Measurements from ENCODE around the gene FCRLA. TPM values are rescaled to one million over a fixed set of nuclear protein-coding genes. Genes with fewer than 3 reads are reported as not detected.

The FCRLA gene
- total RNA-seq, 1 experiment from 2014 or later: 0.15 TPM

- no peak overlapping the region for H3K4me3 Mint-ChIP-seq
- CTCF ChIA-PET: no interaction called here
- H3K36me3 Mint-ChIP-seq: no peaks in the 10 kb centered on the region
- H3K27ac Mint-ChIP-seq: no peak overlapping the region
- POLR2A ChIA-PET: no interaction called here
- H3K27me3 Mint-ChIP-seq (ENCODE audit: low read depth): peaks cover 52% of the 10 kb centered on the region
- DNase-seq (ENCODE audit: low spot score) (no peak), ATAC-seq (no peak)
- peaks cover 9% of the 10 kb centered on the region; the same call in 1 of the 2 replicates for H3K4me1 Mint-ChIP-seq
- H3K9me3 Mint-ChIP-seq: no peaks in the 10 kb centered on the region
- TF ChIP-seq CBFB (CRISPR knock-in tag; IDR thresholded peaks at IDR 0.05; ENCODE audit: low read depth) (no peak), KAT7 (CRISPR knock-in tag; IDR thresholded peaks at IDR 0.05; ENCODE audit: borderline replicate concordance) (no peak), ZNF232 (CRISPR knock-in tag; IDR thresholded peaks at IDR 0.05) (no peak), NR2C2 (CRISPR knock-in tag; IDR thresholded peaks at IDR 0.05) (no peak), OVOL2 (CRISPR knock-in tag; IDR thresholded peaks at IDR 0.05; ENCODE audit: borderline replicate concordance) (no peak), MYBL2 (CRISPR knock-in tag; IDR thresholded peaks at IDR 0.05) (no peak), SMAD4 (CRISPR knock-in tag; IDR thresholded peaks at IDR 0.05) (no peak), ZNF121 (CRISPR knock-in tag; IDR thresholded peaks at IDR 0.05) (no peak), ZNF396 (CRISPR knock-in tag; IDR thresholded peaks at IDR 0.05; ENCODE audit: borderline replicate concordance) (no peak), SP1 (CRISPR knock-in tag; conservative IDR thresholded peaks at IDR 0.05) (no peak), ATF3 (CRISPR knock-in tag; conservative IDR thresholded peaks at IDR 0.05) (no peak), NR3C1 (CRISPR knock-in tag; conservative IDR thresholded peaks at IDR 0.05; ENCODE audit: low read depth) (no peak), IRF2 (CRISPR knock-in tag; IDR thresholded peaks at IDR 0.05; ENCODE audit: borderline replicate concordance, low read depth) (no peak), ZNF263 (CRISPR knock-in tag; IDR thresholded peaks at IDR 0.05; ENCODE audit: low read depth) (no peak), SMAD3 (CRISPR knock-in tag; IDR thresholded peaks at IDR 0.05; ENCODE audit: borderline replicate concordance) (no peak), NFYB (CRISPR knock-in tag; conservative IDR thresholded peaks at IDR 0.05; ENCODE audit: low read depth) (no peak), TEAD1 (CRISPR knock-in tag; IDR thresholded peaks at IDR 0.05) (no peak), ELF4 (CRISPR knock-in tag; IDR thresholded peaks at IDR 0.05; ENCODE audit: low read depth) (no peak)
- TF ChIP-seq, protein P1, sequence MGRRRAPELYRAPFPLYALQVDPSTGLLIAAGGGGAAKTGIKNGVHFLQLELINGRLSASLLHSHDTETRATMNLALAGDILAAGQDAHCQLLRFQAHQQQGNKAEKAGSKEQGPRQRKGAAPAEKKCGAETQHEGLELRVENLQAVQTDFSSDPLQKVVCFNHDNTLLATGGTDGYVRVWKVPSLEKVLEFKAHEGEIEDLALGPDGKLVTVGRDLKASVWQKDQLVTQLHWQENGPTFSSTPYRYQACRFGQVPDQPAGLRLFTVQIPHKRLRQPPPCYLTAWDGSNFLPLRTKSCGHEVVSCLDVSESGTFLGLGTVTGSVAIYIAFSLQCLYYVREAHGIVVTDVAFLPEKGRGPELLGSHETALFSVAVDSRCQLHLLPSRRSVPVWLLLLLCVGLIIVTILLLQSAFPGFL (CRISPR knock-in tag; IDR thresholded peaks at IDR 0.05; ENCODE audit: borderline replicate concordance): no peak
- TF ChIP-seq, protein P2, sequence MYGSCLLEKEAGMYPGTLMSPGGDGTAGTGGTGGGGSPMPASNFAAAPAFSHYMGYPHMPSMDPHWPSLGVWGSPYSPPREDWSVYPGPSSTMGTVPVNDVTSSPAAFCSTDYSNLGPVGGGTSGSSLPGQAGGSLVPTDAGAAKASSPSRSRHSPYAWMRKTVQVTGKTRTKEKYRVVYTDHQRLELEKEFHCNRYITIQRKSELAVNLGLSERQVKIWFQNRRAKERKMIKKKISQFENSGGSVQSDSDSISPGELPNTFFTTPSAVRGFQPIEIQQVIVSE (CRISPR knock-in tag; IDR thresholded peaks at IDR 0.05; ENCODE audit: borderline replicate concordance): no peak
Measured at GRCh38 chr1:161721738-161722343, 14.8 kb downstream of the FCRLA start.

DNA sequence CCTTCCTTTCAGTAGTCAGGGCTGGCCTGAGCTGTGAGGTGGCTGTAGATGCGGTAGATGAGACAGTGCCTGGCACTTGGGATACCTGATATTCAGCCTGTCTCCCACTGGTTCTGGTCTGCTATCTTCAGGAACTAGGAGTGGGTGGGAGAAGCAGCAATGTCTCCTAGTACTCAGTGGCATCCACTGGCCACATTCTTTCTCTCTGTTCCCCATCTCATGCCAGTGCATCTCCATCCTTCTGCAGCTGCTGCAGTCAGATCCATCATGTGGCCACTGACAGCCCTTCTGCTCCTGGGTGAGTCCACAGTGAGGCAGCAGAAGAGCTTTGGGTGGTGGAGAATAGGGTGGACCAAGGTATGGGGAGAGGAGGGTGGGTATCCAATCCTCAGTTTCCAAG is 15.4 kb downstream of the FCRLA start:
- Mint-ChIP-seq H3K4me1 (peaks cover 9% of the 10 kb centered on the region; the same call in 1 of the 2 replicates), H3K9me3 (no peaks in the 10 kb centered on the region), H3K36me3 (no peaks in the 10 kb centered on the region), H3K4me3 (no peak overlapping the region), H3K27me3 (ENCODE audit: low read depth) (peaks cover 52% of the 10 kb centered on the region), H3K27ac (no peak overlapping the region)
- no peak for DNase-seq (ENCODE audit: low spot score)
- CTCF ChIA-PET: no interaction called here
- POLR2A ChIA-PET: no interaction called here
- no peak for ATAC-seq
- TF ChIP-seq ZNF232 (CRISPR knock-in tag; IDR thresholded peaks at IDR 0.05) (no peak), E2F5 (CRISPR knock-in tag; IDR thresholded peaks at IDR 0.05) (no peak), ATF1 (CRISPR knock-in tag; IDR thresholded peaks at IDR 0.05) (no peak), USF2 (CRISPR knock-in tag; IDR thresholded peaks at IDR 0.05) (no peak), ZBTB21 (CRISPR knock-in tag; IDR thresholded peaks at IDR 0.05; ENCODE audit: borderline replicate concordance) (no peak), FOXJ3 (CRISPR knock-in tag; IDR thresholded peaks at IDR 0.05; ENCODE audit: borderline replicate concordance) (no peak), SP1 (CRISPR knock-in tag; conservative IDR thresholded peaks at IDR 0.05) (no peak), ZNF121 (CRISPR knock-in tag; IDR thresholded peaks at IDR 0.05) (no peak), AFF4 (CRISPR knock-in tag; IDR thresholded peaks at IDR 0.05; ENCODE audit: borderline replicate concordance) (no peak), ESRRA (CRISPR knock-in tag; IDR thresholded peaks at IDR 0.05; ENCODE audit: borderline replicate concordance) (no peak), GABPB1 (CRISPR knock-in tag; IDR thresholded peaks at IDR 0.05) (no peak), CREB1 (CRISPR knock-in tag; IDR thresholded peaks at IDR 0.05) (no peak)
